Neural crest cell (in vitro differentiated cells): Measurements from ENCODE around the gene MTCL1. TPM values are rescaled to one million over a fixed set of nuclear protein-coding genes. Genes with fewer than 3 reads are reported as not detected.

Source experiments
- DNase-seq: peaks from one replicate; pipeline ENCODE4 v3.0.0; 2021; ENCODE audit warnings: low read depth, mixed read lengths, low spot score
- H3K27ac Mint-ChIP-seq: one replicate; pipeline ENCODE4 v1.8.0; 2021; ENCODE audit warnings: mild to moderate bottlenecking, mixed read lengths; ENCODE audit not compliant: unreplicated experiment
- H3K27me3 Mint-ChIP-seq: 2 replicates; pipeline ENCODE4 v1.8.0; 2021; ENCODE audit warnings: low read depth, mild to moderate bottlenecking, mixed read lengths
- H3K36me3 Mint-ChIP-seq: 2 replicates; pipeline ENCODE4 v1.8.0; 2021; ENCODE audit warnings: low read depth, mild to moderate bottlenecking, mixed read lengths
- H3K4me1 Mint-ChIP-seq: 2 replicates; pipeline ENCODE4 v1.8.0; 2021; ENCODE audit warnings: mixed read lengths
- H3K4me3 Mint-ChIP-seq: one replicate; pipeline ENCODE4 v1.8.0; 2021; ENCODE audit warnings: mild to moderate bottlenecking, mixed read lengths
- H3K9me3 Mint-ChIP-seq: 2 replicates; pipeline ENCODE4 v1.8.0; 2021; ENCODE audit warnings: mixed read lengths
- total RNA-seq: library from RNA; stranded (reverse); gene quantifications from 2 replicates; pipeline ENCODE4 v1.2.1, GENCODE V29; 2021
- TF ChIP-seq, protein P1 (sequence below): fragments of 200-600 bp; sonication (generic); conservative IDR thresholded peaks from 2 replicates; pipeline ENCODE4 v1.5.0; 2021; ENCODE audit warnings: antibody characterized with exemption, mild to moderate bottlenecking

MTCL1 gene
- total RNA-seq, 1 donor from 2014 or later: 17.8 TPM

DNA sequence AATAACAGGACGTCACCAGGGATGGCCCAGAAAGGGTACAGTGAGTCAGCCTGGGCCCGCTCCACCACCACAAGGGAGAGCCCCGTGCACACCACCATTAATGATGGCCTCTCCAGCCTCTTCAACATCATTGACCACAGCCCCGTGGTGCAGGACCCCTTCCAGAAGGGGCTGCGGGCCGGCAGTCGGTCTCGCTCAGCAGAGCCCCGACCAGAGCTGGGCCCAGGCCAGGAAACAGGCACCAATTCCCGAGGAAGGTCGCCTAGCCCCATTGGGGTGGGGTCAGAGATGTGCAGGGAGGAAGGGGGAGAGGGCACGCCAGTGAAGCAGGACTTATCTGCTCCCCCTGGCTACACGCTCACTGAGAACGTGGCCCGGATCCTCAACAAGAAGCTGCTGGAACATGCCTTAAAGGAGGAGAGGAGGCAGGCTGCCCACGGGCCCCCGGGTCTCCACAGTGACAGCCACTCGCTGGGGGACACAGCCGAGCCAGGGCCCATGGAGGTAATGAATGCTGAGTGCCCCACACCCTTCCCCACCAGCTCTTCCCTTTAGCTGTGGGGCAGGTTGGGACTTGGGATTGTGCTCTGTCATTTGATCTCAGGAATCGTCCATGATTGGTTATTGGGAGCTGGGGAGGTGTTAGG is 120.5 kb downstream of the MTCL1 start:
- no peak overlapping the region for H3K4me3 Mint-ChIP-seq
- H3K27ac Mint-ChIP-seq: peak overlapping the region; percentile 80
- peaks cover 12% of the 10 kb centered on the region for H3K36me3 Mint-ChIP-seq
- TF ChIP-seq, protein P1, sequence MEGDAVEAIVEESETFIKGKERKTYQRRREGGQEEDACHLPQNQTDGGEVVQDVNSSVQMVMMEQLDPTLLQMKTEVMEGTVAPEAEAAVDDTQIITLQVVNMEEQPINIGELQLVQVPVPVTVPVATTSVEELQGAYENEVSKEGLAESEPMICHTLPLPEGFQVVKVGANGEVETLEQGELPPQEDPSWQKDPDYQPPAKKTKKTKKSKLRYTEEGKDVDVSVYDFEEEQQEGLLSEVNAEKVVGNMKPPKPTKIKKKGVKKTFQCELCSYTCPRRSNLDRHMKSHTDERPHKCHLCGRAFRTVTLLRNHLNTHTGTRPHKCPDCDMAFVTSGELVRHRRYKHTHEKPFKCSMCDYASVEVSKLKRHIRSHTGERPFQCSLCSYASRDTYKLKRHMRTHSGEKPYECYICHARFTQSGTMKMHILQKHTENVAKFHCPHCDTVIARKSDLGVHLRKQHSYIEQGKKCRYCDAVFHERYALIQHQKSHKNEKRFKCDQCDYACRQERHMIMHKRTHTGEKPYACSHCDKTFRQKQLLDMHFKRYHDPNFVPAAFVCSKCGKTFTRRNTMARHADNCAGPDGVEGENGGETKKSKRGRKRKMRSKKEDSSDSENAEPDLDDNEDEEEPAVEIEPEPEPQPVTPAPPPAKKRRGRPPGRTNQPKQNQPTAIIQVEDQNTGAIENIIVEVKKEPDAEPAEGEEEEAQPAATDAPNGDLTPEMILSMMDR: no peak
- no peak for DNase-seq
- no peaks in the 10 kb centered on the region for H3K27me3 Mint-ChIP-seq
- H3K9me3 Mint-ChIP-seq: no peaks in the 10 kb centered on the region
- H3K4me1 Mint-ChIP-seq: peaks cover 26% of the 10 kb centered on the region

DNA sequence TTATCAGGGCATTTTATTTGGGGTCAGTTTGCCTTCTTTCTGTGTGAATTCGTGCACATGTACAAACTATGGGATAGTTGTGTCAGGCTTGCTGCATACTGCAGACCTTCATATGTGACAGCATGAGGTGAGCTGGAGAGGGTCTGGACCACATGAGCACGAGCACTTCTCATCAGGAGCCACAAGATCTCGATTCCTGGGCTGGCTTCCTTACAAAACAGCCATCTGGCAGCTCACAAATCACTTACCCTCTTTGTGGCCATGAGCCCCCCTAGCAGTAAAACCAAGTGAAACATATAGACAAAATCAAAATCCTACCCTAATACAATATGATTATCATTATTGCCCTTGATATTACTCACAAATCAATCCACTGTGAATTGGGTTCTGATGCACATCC is 121.2 kb downstream of the MTCL1 start:
- Mint-ChIP-seq H3K4me1 (peaks cover 20% of the 10 kb centered on the region), H3K27ac (peak overlapping the region; percentile 50), H3K27me3 (no peaks in the 10 kb centered on the region), H3K36me3 (peaks cover 10% of the 10 kb centered on the region), H3K4me3 (no peak overlapping the region), H3K9me3 (no peaks in the 10 kb centered on the region)
- TF ChIP-seq, protein P1: no peak
- no peak for DNase-seq

GRCh38 chr18:8826971-8827370 is 121.6 kb downstream of the MTCL1 start:
- TF ChIP-seq, protein P1: no peak
- no peaks in the 10 kb centered on the region for H3K27me3 Mint-ChIP-seq
- peaks cover 10% of the 10 kb centered on the region for H3K36me3 Mint-ChIP-seq
- peaks cover 16% of the 10 kb centered on the region for H3K4me1 Mint-ChIP-seq
- peak overlapping the region; percentile 50 for H3K27ac Mint-ChIP-seq
- H3K4me3 Mint-ChIP-seq: no peak overlapping the region
- DNase-seq: no peak
- no peaks in the 10 kb centered on the region for H3K9me3 Mint-ChIP-seq

GRCh38 chr18:8828300-8828699 is 122.9 kb downstream of the MTCL1 start:
- Mint-ChIP-seq H3K27ac (no peak overlapping the region), H3K9me3 (peaks cover under 1% of the 10 kb centered on the region), H3K27me3 (no peaks in the 10 kb centered on the region), H3K4me1 (peaks cover 14% of the 10 kb centered on the region), H3K36me3 (peaks cover 6% of the 10 kb centered on the region), H3K4me3 (no peak overlapping the region)
- TF ChIP-seq, protein P1: no peak
- DNase-seq: no peak

- Mint-ChIP-seq H3K4me3 (no peak overlapping the region), H3K36me3 (peaks cover 5% of the 10 kb centered on the region), H3K27me3 (no peaks in the 10 kb centered on the region), H3K4me1 (peaks cover 14% of the 10 kb centered on the region), H3K9me3 (peaks cover 5% of the 10 kb centered on the region), H3K27ac (peak overlapping the region; percentile 15)
- no peak for DNase-seq
- TF ChIP-seq, protein P1: no peak
Measured at GRCh38 chr18:8828798-8829197, 123.4 kb downstream of the MTCL1 start.
